Stimulated activated CD4-positive, alpha-beta T cell treated with anti-CD3 and anti-CD28 coated beads, Interleukin-15, amount 100 ng/mL, for 1 hour (primary cell): ENCODE data around the gene ANKRD11.

Experiments used
- DNase-seq, 2 donors: peaks; one replicate each; pipeline ENCODE4 v3.0.0-alpha.2; 2020; ENCODE audit warnings: low read depth in 1 of 2, low spot score in 1 of 2

Gene ANKRD11

GRCh38 chr16:89507214-89507833 is 17.0 kb upstream of the ANKRD11 start:
- DNase-seq: no peak

GRCh38 chr16:89506791-89507191 is 16.4 kb upstream of the ANKRD11 start:
- DNase-seq: no peak

- DNase-seq: no peak
Observed at GRCh38 chr16:89506113-89506504, 15.7 kb upstream of the ANKRD11 start.

GRCh38 chr16:89505204-89506112 is 15.1 kb upstream of the ANKRD11 start:
- peak; percentile 64 to 75 for DNase-seq

DNA sequence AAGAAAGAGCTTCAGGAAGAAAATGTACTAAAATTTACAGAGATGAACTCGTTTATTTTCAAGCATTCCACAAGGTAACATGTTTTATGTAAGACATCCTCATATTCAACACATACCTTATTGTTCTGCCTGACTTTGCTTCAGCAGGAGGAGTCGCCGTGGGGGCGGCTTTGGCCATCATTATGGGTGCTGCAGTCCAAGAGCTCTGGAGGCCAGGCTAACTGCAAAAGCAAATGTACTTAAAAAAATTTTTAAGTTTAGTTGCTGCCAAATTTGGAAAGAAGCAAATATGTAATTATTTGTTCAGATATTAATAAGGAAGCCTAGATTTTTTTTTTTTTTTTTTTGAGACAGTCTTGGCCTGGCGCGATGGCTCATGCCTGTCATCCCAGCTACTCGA is 13.7 kb upstream of the ANKRD11 start:
- DNase-seq: no peak

GRCh38 chr16:89502081-89502843 is 11.9 kb upstream of the ANKRD11 start:
- DNase-seq: no peak

GRCh38 chr16:89499767-89500166 is 9.4 kb upstream of the ANKRD11 start:
- no peak for DNase-seq

- DNase-seq: no peak
Observed at GRCh38 chr16:89498839-89499238, 8.5 kb upstream of the ANKRD11 start.

DNA sequence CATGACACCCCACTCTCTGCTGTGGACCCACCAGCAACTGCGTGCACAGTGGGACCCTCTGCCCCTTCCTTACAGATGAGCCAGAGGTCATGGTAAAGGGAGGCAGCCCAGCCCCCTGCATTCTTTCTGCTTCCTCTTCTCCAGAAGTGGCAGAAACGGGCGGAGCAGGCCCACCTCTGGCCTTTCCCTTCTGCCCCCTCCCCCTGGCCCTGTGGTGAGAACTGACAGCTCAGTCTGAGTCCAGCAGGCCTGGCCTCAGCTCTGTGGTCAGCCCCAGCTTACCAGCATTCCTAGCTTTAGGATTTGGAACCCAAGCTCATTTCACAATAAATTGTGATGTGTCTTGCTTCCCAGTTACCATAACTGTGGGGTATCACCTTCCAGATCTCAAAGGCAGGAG is 4.8 kb upstream of the ANKRD11 start:
- no peak for DNase-seq

GRCh38 chr16:89493776-89494175 is 3.4 kb upstream of the ANKRD11 start:
- DNase-seq: no peak

GRCh38 chr16:89491974-89492687 is 1.8 kb upstream of the ANKRD11 start:
- DNase-seq: no peak

DNA sequence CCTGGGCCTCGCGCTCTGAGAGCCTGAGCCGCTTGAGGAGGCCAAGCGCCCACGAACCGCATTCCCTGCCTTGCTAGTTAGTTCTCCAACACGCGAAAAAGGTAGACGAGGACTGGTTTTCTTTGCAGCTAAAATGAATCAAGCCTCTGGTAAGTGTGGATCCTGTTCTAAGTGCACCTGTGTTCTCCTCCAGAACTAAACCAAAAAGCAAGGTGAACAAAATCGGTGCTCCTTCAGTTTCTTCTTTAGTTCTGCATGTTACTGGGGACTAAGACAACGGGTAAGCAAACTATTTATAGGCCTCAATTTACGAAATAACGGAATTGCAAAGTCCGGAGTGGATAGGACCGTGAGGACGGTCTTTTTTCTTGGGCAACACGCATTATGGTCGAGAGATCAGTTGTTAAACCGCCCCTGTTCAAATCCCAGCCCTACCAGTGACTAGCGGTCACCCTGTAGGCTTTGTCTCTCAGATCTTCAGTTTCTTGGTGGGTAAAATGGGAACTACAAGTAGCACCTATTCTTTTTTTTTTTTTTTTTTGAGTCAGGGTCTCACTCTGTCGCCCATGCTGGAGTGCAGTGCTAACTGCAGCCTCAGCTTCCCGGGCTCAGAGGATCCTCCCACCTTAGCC is 993 bp upstream of the ANKRD11 start:
- no peak for DNase-seq

- no peak for DNase-seq
Observed at GRCh38 chr16:89489898-89490438, 393 bp downstream of the ANKRD11 start.

GRCh38 chr16:89489040-89489897 is 1.1 kb downstream of the ANKRD11 start:
- DNase-seq: peak; percentile 65 to 68

DNA sequence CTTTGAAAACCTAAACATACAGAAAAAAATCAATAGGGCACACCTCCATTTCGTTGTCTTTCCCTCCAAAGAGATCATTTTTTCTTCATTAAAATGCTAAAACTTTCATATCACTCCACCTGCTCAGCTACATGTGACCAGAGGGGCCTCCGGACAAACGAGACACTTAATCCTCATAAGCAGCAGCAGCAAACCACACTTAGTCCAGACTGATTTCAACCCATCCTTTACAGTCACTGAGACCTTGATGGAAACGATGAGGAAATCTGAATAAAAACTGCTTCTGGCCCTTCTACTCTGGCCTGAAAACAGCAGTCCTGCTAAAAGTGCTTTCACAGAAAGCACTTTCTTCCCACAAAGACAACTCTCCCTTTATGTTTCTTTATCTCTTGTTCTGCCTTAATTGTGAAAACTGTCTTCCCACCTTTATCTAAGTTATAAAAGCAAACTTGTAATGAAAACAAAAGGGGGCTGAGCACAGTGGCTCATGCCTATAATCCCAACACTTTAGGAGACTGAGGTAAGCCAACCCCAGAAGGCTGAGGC is 4.6 kb downstream of the ANKRD11 start:
- DNase-seq: no peak

DNA sequence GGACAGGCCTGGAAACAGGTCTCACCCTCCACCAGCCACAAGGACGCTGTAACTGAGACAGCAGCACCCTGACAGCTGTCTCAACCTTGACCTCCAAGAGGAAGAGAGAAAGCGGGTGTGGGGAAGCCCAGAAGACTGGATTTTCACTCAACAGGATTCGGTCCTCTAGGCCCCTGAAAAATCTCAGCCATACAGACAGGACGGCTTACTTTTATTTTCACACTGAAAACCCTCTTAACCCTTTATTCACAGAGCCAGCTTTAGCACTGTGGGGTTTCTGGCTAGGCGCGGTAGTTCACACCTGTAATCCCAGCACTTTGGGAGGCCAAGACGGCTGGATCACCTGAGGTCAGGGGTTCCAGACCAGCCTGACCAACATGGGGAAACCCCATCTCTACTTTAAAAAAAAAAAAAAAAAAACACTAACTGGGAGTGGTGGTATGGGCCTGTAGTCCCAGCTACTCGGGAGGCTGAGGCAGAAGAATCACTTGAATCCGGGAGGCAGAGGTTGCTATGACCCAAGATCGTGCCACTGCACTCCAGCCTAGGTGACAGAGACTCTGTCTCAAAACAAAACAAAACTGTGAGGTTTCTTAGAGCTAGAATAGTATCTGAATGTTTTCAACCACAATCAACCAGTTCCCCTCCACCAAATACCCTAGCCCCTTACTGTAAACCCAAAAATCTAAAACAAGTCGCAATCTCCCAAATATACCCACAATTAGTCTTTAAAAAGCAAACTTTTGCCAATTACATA is 5.3 kb downstream of the ANKRD11 start:
- DNase-seq: no peak

GRCh38 chr16:89484041-89484501 is 6.3 kb downstream of the ANKRD11 start:
- DNase-seq: no peak

DNA sequence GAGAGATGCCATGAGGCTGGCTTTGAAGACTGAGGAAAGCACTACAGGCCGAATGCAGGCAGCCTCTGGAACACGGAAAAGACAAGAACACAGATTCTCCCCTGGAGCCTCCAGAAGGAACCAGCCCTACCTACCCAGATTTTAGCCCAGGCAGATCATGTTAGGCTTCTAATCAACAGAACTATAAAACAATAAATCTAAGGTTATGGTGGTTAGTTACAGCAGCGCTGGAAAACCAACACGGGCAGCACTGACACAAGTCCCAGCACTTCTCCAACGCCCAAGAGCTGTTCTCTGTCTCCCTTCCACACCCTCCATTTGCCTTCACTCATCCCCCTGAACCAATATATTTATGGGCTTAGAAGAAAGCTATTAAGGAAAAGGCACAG is 7.5 kb downstream of the ANKRD11 start:
- DNase-seq: no peak
